Stimulated activated CD8-positive, alpha-beta memory T cell treated with anti-CD3 and anti-CD28 coated beads, Interleukin-4, amount 100 ng/mL, for 1 hour (primary cell): ENCODE results near the gene NRM.
"Not testable (repeated sequence)": the region's sequence is repeated elsewhere in the genome, so short reads cannot be mapped to it uniquely, and the experiment has no call there.

ENCODE experiments used
- DNase-seq, 2 donors: peaks; one replicate each; pipeline ENCODE4 v3.0.0-alpha.2; 2020; ENCODE audit warnings: low read depth in 2 of 2, low spot score in 1 of 2

Gene NRM, protein sequence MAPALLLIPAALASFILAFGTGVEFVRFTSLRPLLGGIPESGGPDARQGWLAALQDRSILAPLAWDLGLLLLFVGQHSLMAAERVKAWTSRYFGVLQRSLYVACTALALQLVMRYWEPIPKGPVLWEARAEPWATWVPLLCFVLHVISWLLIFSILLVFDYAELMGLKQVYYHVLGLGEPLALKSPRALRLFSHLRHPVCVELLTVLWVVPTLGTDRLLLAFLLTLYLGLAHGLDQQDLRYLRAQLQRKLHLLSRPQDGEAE

DNA sequence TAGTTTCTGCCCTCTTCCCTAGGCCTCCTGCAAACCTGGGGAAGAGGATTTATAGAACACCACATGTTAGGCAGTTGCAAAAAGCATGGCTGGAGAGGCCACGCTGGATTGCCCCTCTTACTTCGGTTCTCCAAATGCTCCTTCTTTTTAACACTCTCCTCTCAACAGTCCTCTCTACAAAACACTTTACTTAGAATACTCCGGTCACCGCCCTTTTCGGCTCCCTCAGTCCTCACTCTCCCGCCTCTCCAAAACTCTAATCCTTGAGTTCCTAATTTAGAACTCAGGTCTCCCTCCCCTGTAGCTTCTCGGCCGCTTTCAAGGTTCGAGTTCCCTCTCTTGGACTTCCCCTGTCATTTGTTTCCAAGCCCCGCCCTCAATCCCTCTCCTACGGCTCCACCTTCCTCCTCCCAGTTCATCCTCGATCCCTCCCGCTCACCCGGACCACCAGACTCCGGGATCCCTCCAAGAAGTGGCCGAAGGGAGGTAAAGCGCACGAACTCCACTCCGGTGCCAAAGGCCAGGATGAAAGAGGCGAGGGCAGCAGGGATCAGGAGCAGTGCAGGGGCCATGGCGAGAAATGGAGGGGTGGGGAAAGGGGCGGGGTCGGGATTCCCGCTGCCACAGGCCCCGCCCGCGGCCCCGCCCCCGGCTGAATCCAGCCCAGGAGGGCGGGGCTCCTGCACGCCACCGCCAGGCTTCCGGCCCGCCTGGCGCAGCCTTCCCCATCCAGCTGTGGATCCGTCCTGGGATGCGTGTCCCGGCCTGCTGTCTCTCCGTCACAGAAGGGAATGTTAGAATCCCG, at the start of gene NRM:
Gene NRM (minus strand): TSS at position 582 of the 805 bp plus-strand sequence. CDS start 10 bp downstream, at position 572.
- DNase-seq, result peak in 1 of 2 donors; percentile 48

DNA sequence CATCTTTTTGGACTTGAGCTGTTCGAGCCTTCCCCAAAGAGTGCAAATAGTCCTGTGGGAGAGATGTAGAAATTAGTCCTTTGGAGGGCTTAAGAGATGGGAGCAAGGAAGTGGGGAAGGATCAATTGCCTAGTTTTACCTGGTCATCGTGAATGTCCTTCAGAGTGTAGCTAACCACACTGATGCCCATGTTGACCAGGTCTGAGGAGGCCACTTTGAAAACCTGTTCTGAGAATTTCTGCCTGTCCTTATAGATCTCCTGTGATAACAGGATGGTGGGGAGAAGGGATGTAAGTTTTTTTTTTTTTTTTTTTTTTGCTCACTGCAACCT, 49.7 kb upstream of the NRM start:
- no peak for DNase-seq

DNA sequence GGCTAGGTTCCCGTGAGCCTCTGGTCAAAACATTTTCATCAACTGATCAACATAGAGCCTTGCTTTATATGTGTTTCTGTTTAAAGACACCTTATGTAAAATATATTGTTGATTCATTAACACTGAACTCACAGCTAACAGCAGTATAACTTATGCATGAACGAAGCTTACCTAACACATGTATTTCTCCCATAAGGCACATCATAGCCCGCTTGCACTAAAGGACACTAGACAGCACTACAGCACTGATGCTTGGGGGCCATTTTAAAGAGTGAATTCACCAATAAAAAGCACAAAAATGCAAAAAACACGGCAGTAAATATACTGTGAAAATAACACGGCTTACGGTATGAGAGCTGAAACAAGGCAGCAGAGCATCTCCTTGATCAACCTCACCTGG, 47.7 kb upstream of the NRM start:
- no peak for DNase-seq

DNA sequence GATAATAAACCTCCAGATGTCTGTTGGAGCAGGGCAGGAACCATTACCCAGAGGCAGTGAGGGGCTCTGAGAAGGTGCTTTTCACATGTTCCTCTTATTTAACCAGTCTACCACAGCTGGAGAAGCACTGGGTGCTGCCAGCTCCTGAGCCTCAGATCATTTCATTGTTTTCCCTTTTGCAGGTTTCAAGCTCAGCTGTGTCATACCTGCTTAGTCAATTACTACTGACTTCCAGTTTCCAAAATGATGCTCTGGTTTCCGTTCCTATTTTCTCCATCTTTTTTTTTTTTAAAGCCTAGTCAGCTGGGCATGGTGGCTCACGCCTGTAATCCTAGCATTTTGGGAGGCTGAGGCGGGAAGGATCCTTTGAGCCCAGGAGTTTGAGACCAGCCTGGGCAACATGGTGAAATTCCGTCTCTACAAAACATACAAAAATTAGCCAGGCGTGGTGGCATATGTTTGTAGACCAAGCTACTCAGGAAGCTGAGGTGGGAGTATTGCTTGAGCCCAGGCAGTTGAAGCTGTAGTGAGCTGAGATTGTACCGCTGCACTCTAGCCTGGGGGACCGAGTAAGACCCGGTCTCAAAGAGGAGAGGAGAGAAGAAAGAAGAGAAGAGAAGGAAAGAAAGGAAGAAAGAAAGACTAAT, 45.0 kb upstream of the NRM start:
- DNase-seq, result no peak

DNA sequence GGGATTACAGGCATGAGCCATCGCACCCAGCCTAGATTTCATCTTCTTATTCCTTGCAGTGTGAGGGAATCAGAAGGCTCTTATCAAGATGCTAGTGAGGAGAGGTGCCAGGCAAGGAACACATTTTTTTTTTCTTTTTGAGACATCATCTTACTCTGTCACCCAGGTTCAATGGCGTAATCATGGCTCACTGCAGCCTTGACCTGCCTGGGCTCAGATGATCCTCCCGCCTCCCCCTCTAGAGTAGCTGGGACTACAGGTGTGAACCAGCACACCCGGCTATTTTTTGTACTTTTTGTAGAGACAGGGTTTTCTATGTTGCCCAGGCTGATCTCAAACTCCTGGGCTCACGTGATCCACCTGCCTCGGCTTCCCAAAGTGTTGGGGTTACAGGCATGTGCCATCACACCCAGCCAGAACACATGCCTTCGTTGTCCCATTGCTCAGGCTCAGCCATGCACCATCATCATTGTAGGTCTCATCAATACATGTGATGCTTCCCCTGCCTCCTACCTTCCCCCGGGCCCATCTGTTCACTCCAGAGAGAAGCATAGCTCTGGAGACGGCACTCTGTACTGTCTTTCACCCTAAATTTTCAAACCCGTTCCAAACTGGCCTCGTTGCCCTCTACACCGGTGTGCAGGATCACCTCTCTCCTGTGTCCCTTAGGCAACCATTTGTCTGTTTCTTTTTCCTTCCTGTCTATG, 41.6 kb upstream of the NRM start:
- DNase-seq, result no peak

DNA sequence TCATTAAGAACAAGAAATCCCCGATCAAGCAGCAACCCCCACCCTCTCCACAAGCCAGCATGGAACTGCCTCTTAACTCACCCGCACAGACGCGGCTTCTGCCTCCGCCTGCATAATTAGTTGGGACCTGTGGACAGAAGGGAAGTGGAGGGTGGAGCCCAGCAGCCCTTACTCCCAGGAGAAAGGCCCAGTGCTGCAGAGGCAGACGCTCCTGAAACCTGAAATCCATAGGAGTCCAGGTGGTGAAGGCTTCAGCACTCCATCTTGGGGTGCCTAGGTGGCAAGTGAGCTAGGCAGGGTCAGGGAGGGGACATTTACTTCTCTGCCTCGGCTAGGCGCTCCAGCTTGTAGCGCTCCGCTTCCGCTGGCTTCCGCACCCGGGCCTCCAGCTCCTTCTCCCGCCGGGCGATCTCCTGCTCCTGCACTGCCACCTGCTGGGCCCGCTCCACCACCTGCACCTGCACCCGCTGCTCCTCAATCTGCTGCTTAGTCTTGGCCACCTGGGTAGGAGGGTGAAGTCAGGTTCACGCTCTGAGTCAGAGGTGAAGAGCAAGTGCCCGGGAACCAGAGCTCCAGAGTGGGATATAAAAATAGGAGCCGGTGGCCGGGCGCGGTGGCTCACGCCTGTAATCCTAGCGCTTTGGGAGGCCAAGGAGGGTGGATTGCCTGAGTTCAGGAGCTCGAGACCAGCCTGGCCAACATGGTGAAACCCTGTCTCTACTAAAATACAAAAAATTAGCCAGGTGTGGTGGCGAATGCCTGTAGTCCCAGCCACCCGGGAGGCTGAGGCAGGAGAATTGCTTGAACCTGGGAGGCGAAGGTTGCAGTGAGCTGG, 40.0 kb upstream of the NRM start:
- DNase-seq, result peak in 1 of 2 donors; percentile 66

DNA sequence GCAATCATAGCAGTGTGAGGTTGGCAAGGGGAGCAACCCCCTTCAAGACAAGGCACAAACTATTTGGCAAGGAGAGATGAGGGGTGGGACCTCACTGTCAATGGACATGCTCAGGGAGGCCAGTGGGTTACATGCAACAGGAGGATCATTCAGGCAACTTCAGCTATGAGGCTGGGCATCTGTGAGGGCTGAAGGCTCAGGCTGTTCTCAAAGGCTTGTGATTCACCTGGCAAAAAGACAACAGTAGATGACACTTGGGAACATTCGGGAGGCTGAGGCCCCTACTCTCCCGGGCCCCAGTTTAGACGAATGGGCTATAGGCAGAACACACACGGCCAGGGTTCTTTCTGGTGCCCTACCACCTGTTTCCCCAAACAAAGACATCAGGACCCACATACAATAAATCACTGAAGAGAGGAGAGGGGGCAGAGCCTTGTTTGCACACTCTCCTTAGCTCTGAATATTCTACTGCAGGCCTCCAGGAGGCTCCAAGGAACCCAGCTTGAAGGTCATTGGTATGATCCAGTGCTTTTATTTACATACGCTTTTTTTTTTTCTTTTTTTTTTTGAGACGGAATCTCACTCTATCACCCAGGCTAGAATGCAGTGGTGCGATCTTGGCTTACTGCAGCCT, 37.3 kb upstream of the NRM start:
- DNase-seq, result no peak

DNA sequence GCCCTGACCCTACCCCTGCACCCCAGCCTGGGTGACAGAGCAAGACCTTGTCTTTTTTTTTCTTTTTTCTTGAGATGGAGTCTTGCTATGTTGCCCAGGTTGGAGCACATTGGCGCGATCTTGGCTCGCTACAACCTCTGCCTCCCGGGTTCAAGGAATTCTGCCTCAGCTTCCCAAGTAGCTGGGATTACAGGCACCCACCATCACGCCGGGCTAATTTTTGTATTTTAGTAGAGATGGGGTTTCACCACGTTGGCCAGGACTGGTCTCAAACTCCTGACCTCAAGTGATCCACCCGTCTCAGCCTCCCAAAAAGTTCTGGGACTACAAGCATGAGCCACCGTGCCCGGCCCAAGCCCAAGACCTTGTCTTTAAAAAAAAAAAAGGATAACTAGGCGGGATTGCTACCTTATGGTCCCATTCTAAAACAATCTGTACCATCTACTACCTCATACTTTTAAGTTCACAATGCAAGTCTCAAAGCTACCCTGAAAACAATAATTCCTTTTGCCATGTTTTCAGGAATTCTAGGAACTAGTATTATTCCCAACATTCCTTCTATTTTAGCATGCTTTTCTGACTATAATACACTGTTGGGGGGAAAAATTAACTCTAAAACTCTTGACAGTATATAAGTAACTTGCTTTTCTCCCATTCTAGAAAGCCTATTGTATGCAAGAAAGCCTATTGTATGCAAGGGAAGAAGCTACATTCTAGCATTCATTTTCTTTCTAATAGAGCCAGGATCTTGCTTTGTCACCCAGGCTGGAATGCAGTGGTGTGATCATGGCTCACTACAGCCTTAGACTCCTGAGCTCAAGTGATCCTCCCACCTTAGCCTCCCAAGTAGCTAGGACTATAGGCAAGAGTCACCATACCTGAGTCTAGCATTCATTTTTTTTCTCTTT, 36.0 kb upstream of the NRM start:
- DNase-seq, result no peak

DNA sequence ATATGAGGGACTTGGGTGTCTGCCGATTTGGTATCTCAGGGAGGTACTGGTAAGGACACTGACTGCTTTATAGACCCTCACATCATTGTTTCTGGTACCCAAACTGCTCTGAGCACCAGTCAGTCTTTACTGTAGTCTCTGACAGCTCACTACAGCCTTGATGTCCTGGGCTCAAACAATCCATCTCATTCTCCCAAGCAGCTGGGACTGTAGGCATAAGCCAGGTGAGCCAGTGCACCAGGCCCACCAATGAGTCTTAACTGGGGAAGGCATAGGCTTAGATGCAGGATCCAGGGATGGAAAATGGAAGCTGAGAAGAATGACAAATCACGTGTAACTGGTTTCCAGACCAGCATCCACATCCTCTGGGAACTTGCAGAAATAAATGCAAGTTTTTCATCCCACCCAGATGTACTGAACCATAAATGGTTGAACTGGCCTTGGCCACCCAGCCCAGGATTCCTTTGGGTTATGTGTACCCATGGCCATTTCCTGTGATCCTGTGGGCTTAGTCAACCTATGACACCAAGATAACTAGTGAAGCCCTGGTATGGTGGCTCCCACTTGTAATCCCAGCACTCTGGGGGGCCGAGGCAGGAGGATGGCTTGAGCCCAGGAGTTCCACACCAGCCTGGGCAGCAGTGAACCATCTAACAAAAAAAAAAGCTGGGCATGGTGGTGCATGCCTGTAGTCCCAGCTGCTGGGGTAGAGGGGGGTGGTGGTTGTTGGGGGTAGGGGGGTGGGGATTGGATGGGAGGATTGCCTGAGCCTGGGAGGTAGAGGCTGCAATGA, 35.1 kb upstream of the NRM start:
- no peak for DNase-seq

DNA sequence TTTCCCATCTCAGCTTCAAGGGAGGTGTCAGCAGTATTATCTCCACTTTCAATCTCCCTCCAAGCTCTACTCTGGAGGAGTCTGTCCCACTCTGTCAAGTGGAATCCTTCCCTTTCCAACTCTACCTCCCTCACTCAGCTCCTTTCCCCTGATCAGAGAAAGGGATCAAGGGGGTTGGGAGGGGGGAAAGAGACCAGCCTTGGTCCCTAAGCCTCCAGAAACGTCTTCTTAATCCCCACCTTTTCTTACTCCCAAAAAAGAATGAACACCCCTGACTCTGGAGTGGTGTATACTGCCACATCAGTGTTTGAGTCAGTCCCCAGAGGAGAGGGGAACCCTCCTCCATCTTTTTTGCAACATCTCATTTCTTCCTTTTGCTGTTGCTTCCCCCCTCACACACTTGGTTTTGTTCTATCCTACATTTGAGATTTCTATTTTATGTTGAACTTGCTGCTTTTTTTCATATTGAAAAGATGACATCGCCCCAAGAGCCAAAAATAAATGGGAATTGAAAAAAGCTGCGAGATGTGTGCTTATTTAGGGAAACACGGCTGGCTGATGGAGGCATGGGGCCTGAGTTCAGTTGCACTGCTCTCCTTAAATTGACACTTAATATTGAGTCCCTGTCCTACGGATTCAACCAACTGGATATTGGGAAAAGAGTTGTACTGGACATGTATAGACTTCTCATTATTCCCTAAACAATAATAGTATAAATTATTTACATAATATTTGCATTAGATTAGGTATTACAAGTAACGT, 34.3 kb upstream of the NRM start:
- no peak for DNase-seq

DNA sequence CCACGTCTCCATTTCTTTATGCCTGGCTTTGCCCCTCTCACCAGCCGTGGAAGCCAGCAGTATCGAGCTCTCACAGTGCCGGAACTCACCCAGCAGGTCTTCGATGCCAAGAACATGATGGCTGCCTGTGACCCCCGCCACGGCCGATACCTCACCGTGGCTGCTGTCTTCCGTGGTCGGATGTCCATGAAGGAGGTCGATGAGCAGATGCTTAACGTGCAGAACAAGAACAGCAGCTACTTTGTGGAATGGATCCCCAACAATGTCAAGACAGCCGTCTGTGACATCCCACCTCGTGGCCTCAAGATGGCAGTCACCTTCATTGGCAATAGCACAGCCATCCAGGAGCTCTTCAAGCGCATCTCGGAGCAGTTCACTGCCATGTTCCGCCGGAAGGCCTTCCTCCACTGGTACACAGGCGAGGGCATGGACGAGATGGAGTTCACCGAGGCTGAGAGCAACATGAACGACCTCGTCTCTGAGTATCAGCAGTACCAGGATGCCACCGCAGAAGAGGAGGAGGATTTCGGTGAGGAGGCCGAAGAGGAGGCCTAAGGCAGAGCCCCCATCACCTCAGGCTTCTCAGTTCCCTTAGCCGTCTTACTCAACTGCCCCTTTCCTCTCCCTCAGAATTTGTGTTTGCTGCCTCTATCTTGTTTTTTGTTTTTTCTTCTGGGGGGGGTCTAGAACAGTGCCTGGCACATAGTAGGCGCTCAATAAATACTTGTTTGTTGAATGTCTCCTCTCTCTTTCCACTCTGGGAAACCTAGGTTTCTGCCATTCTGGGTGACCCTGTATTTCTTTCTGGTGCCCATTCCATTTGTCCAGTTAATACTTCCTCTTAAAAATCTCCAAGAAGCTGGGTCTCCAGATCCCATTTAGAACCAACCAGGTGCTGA, 33.3 kb upstream of the NRM start:
- DNase-seq, result not testable (repeated sequence)

DNA sequence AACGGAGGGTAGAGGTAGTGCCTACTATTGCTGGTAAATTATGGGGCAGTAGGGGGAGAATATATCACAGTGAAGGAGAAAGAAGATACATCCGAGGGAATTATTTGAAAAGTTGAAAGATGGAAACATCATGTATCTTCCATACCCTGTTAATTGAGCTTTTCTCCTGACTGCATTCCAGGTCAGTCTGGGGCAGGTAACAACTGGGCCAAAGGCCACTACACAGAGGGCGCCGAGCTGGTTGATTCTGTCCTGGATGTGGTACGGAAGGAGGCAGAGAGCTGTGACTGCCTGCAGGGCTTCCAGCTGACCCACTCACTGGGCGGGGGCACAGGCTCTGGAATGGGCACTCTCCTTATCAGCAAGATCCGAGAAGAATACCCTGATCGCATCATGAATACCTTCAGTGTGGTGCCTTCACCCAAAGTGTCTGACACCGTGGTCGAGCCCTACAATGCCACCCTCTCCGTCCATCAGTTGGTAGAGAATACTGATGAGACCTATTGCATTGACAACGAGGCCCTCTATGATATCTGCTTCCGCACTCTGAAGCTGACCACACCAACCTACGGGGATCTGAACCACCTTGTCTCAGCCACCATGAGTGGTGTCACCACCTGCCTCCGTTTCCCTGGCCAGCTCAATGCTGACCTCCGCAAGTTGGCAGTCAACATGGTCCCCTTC, 32.5 kb upstream of the NRM start:
- not testable (repeated sequence) for DNase-seq

DNA sequence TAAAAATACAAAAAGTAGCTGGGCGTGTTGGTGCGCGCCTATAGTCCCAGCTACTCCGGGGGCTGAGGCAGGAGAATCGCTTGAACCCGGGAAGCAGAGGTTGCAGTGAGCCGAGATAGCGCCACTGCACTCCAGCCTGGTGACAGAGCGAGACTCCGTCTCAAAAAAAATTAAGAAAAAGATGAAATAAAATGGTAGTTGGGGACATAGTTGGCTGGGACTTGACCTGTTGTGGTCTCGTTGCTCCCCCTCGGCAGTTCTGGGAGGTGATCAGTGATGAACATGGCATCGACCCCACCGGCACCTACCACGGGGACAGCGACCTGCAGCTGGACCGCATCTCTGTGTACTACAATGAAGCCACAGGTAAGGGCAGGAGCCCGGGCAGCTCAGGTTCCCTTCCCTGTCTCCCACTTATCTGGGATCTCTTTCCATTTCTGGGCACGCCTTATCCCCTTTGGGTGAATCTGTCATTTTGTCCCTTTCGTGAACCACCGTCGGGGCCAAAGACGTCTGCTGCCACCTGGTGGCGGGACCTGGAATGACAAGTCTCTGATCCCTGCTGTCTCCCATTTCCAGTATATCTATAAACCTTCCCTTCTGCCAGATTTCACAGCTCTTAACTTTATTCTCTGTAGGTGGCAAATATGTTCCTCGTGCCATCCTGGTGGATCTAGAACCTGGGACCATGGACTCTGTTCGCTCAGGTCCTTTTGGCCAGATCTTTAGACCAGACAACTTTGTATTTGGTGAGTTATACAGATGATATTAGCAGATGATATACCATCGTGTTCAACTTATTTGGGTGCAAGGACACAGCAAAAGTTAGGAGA, 31.7 kb upstream of the NRM start:
- DNase-seq, result peak; percentile 80 to 83

DNA sequence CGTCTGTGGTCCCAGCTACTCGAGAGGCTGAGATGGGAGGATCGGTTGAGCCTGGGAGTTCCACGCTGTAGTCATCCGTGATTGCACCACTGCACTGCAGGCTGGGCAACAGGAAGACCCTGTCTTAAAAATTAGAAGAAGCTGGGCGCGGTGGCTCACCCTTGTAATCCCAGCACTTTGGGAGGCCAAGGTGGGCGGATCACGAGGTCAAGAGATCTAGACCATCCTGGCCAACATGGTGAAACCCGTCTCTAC, 31.2 kb upstream of the NRM start:
- not testable (repeated sequence) for DNase-seq

DNA sequence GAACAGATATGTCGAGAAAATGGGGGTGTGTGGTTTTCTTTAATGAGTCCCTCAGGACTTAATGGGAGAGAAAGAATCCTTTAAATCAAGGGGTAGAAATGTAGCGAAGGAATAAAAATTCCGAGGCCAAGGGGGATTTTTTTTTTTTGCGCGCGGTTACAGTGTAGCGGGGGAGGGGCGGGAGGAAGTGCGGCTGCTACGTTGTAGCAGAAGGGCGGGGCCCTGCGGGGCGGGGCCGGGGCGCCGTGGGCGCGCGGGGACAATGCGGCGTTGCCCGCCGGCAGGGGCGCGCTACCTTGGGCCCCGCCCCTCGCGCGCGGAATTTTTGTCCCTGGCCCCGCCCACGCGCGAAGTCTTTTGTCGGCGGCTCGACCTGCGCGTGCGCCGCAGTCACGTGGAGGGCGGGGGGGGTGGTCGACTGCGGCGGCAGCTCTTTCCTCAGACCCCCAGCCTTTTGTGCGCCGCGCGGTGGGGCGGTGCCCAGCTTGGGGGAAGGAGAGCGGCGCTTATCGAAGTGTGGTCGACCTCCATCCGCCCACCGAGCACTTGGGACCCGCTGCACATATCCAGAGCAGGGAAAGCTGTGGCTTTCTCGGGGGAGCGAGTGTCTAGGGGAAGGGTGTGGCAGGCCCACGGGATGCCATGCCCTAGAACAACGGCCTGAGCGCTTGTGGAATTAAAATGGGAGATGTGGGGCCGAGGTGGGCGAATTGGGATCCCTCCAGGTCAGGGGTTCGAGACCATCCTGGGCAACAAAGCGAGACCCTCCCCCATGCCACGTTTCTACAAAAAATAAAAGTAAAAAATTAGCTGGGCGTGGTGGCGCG, 30.6 kb upstream of the NRM start:
- peak; percentile 90 to 91 for DNase-seq
